Dedifferentiated amniotic fluid mesenchymal stem cell (primary cell): ENCODE data around the gene SPAG7.
A peak's percentile ranks its signal among the peaks of the same experiment; 100 is the strongest.

Source experiments
- DNase-seq: peaks from one replicate; pipeline ENCODE4 v3.0.0-alpha.2; 2016; ENCODE audit errors: extremely low spot score

SPAG7 gene

DNA sequence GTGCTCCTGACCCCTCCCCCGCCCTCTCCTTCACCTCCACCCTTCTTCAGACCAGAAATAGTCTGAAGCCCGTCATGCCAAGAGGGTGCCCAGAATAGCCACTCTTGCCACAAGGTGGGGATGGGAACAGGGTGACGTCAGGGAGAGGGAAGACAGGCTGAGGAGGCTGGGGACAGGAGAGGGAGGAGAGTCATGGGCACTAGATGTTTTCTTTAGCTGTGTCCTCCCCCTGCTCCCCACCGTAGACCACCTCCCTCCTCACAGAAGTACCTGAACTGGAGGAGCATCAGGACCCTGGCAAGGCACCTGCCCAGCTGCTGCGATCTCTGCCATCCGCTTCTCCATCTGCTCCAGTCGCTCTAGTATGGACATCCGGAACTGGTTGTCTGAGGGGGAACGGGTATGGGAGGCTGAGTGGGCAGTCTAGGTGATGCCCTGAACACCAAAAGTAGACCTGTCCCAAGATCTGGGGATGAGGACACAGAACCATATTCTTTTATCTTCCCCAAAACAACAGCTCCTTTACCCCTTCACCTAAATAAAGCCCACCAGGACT is 6.6 kb upstream of the SPAG7 start:
- no peak for DNase-seq

DNA sequence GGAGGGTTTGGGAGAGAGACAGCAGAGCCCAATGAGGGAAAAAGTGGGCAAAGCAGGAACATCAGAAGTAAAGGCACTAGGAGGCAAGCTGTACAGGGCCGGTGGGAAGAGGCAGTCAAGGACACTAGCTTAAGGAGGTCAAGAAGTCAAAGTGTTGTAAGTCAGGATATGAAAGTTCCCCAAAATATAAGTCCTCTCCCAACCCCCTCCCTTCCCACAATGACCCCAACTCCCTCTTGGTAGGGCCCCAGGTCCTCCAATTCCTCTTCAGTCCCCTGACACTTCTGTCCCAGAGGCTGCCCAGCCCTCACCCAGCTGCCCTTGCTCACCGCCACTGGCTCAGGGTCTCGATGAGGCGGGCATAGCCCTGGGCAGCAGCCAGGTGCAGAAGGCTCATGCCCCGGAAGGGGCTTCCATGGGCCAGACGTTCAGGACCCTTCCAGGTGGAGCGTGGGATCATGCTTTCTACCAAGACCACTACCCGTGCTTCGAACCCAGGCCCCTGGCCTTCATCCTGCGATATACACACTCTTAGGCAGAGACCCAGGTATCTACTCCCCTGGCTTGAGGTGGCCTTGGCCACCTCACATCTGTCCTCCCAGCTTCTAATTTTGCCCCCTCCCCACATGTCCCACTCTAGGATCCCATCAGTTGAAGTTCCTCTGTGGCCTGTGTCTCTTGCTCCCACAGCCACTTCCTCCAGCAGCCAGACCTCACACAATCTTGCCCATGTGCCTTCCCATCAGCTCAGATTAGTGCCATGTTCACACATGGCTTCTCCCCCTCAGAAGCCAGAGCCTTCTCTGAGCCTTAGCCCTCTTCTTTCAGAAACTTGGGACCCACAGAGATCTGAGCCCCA is 5.9 kb upstream of the SPAG7 start:
- no peak for DNase-seq

DNA sequence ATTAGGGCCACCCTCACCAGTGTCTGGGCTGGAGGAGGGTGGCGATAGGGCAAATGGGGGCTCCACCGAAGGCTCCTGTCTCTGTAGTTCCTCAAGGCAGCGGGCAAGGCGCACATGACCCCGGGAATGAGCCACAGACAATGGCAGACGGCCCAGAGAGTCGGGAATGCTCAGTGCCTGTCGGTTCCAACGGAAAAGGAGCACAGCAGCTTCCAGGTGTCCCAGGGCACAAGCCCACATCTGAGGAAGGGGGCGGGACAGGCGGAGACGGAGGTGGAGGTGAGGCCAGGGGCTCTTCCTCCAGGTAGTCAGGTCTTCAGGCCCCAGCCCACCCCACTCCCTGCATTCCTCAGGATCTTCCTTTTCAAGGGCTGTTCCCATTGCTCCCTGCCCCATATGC is 5.1 kb upstream of the SPAG7 start:
- no peak for DNase-seq

DNA sequence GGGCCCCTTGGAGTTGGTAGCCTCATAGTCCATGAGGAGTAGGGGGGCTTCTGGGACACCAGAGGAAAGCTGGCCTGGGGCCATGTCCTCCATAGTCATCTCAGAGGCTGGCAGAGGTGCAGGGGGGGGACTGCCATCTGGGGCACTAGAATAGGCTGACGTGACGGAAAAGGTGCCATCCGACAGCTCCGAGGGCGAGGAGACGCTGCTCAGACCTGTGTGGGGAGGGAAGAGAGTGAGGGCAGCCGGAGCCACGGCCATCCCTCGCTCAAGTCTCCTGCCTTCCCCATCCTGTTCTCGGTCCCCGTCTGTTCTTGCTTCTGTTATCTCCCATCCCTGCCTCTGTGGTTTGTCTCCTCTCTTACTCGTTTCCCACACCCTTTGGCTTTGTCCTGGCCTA is 4.7 kb upstream of the SPAG7 start:
- no peak for DNase-seq

DNA sequence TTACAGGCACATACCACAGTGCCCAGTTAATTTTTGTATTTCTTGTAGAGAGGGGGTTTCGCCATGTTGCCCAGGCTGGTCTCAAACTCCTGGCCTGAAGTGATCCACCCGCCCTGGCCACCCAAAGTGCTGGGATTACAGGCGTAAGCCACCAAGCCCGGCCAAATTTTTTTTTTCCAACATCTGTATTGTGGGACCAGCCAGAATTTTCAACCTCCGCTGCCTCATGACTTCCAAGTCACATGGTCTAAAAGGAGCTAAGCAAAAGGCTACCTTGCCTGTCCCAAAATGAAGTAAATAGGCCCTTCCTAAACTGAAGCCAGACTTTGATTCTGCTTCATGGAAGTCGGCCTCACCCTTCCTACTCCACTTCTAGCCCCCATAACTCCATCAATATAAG is 4.2 kb upstream of the SPAG7 start:
- no peak for DNase-seq

DNA sequence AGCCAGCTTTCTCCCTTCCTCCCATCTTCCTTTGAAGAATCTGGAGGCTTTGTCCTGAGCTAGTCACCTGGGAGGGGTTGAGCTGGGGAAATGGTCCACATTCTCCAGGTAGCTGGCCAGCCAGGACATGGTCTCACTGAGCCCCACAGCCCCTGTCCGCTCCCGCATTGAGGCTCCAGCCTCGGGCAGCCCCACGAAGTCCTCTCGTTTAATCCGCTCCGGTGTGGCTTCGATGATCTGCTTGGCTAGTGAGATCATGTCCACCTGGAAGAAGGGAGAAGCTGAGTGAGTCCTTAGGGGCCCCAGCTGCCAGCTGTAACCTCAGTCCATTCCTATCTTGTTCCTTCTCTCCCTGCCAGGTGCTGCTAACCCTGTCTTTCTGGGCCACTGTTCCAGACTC is 2.7 kb upstream of the SPAG7 start:
- DNase-seq, result no peak

DNA sequence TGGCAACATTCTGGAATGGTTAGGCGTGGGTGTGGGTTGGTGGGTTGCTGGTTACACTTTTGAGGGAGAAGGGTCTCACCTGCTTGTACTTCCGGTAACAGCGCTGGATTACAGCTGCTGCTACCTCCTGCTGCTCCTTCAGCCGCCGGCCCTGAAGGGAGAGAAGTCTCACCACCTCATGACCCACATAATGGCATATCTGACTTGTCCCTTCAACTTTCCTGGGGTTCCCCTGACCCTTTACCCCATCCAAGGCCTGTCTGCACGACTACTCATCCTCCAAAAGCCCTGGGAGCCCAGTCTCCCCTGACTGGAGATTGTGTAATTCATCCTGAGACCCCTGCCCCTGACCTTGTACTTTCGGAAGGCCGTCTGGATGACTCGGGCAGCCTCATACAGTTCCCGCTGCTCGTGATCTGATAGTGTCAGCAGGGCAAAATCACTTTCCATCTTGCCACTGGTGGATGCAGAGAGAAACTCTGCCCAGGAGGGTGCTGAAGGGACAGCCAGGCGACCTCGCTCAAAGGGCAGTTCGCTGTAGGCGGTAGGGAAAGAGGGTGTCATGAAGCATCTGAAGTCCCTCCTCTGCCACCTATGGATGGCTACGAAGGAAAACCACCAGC is 2.0 kb upstream of the SPAG7 start:
- no peak for DNase-seq

DNA sequence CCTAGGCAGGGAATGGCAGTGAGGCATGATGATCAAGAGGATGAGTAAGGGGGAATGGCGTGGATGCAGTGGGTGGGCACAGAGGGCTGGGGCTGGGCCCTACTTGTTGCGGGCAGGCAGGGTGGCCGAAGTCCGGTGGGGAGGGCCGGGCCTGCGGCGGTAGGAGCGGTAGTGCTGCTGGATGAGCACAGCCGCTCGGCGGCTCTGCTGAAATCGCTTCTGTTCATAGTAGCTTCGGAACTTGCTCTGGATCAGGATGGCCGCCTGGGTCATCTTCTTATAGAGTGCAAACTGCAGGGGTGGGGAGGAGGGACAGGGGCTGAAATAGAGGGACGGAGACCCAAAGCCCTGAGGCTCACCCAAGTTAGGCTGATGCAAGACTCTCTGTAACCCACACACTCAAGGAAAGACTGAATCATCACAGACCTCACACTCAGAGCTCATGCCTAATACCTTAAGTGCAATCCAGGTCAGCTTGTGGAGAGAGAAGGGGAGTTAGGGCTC is 1.5 kb upstream of the SPAG7 start:
- DNase-seq, result peak; percentile 98

DNA sequence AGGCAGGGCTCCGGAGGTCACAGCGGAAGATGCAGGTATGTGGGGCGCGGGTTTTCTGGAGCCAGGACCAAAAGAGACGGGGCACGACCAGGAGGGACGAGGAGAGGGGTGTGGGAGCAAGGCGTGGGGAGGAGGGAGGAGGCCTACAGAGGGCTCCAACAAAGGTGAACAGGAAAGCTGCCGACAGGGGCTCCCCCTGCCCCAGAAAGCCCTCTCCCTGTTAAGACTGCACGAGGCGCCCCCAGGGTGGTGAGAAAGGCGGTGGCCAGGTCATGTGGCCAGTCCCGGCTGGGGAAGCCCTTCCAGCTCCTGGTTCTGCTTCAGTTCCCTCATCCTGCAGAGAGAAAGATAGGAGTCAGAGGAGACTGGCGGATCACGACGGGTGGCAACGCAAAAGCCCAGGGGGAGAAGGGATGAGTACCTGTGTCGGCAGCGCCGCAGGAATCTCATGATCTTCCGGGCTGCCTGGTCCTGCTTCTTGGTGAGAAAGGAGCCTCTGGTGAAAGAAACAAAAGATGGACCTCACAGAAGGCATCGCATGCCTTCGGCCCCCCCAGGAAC is 949 bp upstream of the SPAG7 start:
- no peak for DNase-seq

DNA sequence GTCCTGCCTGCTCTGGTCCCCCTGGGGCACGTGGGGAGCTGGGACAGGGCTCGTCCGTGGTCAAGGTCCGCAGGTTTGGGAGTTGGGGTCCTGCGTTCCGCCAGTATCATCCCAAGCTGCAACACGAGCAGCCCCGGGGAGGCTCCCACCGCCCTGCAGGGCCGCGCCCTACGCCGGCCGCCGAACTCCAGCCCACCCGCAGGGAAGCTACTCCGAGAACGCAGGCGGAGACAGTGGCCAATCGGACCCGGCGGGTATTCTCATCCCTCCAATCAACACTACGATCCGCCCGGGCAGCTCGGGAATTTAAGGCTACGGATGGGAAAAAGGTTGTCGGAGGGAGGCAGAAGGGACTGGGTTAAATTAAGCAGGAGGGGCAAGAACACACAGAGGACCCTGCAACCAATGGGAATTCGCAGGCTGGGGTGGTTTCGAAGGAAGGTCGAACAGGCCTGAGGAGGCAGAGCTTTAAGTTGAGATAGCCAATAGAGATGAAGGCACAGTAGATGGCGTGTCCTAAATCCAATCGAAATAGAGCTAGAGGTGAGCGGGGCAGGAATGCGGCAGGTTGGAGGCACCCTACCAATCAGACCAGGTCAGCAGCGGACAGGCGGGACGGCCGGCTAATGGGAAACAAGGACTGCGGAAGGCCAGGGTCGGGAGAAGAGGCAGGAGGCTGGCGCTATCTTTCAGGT is 626 bp downstream of the SPAG7 start:
- DNase-seq, result peak; percentile 99

DNA sequence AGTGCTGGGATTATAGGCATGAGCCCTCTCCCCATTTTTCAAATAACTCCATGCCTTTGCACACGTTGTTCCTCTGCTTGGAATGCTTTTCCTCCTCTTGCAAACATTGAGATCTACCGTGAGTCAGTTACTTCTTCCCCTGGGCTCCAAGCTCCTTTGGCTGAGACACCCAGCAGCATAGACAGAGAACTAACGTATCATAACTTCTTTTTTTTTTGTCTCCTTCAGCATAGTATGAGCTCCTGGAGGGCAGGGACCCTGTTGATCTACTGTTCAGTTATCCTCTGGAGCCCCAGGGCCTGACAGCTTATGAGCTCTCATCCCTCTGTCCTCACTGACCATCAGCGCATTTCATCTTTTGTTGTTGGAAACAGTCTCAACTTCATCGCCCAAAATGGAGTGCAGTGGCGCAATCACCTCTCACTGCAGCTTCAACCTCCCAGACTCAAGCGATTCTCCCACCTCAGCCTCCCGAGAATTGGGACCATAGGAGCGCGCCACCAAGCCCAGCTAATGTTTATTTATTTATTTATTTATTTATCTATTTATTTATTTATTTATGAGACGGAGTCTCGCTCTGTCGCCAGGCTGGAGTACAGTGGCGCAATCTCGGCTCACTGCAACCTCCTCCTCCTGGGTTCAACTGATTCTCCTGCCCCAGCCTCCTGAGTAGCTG is 2.2 kb downstream of the SPAG7 start:
- no peak for DNase-seq

DNA sequence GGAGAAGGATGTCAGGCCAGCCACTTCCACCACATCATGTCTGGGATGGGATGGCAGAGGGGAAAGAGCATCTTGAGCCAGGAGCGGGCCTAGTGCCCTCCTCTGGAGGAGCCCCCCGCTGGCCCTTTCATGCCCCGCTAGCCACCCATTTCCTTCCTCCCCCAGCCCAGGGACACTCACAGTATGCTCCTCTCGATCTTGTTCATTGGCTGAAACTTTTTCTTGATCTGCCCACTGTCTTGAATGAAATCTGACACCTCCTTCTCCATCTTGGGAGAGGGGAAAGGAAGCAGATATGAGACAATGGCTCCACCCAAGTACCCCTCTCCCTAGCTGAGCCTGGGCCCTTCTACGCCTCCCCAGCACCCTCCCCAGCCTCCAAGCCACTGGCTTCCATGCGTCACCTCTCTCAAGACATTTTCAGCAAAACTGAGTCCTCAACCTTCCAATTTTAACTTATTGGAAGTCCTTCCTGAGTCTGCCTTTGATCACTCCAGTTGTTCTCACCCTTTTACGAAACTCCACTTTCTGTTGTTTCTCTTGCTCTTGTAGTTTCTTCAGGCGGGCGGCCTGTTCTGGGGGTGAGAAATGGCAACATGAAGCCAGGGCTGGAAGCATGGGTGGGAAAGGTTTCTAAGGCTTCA is 7.2 kb downstream of the SPAG7 start:
- no peak for DNase-seq

DNA sequence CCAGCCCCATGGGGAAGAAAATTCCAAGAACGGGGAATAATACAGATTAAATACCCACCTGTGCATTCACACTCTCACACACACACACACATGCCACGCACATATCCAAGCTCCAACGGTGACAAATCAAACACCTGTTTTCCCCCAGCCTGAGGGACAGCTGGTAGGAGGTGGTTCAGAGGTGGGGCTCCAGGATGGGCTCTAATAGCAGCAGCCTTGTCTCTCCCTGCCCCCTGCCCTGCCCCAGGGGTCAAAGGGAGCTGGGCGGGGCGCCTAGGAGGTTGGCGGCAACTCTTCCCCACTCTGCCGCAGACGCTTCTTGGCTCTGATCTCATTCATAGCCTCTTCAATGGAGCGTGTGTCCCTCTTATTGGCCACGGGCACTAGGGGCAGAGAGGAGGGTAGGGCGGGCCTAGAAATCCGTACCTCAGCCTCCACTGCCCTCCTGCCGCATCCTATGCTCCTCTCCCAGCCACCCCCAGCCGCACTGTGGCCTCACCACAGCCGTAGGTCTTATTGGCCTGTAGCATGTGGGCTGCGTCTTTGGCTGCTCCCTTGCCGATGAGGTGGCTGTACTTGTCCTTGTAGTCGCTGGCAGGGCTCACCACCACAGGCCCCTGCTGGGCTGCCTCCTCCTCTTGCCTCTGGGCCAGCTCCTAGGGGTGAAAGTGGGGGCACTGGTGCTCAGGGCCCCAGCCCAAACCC is 8.2 kb downstream of the SPAG7 start:
- no peak for DNase-seq

DNA sequence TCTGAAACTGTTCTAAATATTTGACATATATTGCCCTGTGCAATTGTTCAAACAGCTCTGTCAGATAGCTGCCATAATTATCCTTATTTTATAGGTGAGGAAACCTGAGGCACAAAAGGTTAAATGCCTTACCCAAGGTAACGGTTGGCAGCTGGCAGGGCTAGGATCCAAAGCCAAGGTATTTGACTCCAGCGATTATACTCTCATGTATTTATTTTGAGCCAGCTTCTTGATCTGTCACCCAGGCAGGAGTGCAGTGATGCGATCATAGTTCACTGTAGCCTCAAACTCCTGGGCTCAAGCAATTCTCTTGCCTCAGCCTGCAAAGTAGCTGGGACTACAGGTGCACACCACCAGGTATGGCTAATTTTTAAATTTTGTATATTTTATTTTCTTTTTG is 9.5 kb downstream of the SPAG7 start:
- DNase-seq, result no peak

DNA sequence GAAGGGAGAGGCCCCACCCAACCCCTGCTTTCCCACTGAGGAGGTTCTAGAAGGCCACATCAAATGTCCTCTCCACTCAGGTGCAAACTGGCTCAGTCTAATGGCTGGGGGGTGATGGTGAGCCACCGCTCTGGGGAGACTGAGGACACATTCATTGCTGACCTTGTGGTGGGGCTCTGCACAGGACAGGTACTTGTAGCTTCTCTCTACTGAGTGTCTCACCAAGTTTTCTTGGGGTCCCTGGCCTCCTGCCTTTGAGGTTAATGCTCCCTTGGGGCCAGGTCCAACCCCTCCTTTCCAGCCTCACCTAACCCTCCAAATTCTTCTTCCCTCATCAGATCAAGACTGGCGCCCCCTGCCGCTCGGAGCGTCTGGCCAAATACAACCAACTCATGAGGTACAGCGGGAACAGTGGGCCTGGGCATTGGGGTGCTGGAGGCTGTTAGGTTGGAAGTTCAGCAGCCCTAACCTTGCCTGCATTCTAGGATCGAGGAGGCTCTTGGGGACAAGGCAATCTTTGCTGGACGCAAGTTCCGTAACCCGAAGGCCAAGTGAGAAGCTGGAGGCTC is 11.0 kb downstream of the SPAG7 start:
- DNase-seq, result no peak

DNA sequence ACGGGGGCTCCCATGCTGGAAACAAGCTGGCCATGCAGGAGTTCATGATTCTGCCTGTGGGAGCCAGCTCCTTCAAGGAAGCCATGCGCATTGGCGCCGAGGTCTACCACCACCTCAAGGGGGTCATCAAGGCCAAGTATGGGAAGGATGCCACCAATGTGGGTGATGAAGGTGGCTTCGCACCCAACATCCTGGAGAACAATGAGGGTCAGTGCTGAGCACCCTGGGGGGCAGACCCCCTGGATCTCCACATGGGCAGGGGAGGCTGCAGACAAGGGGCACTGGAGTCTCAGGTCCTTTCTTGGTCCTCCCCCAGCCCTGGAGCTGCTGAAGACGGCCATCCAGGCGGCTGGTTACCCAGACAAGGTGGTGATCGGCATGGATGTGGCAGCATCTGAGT is 12.5 kb downstream of the SPAG7 start:
- no peak for DNase-seq

DNA sequence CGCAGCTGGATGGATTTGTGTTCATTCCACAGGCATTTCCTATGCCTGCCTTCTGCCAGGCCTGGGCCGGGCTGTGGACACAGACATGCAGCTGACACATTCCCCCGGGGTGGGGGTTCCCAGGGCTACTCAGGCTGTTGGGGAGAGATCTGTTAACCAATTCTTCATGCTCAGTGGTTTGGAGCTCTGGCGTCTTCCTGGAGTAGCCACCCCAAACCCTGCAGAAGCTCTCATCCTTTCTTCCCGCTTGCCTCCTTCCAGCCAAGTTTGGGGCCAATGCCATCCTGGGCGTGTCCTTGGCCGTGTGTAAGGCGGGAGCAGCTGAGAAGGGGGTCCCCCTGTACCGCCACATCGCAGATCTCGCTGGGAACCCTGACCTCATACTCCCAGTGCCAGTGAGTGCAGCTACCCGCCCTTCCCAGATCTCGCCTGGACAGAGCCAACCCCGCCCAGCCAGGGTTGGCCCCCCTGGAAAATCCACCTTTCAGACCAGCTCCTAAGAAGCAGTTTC is 14.1 kb downstream of the SPAG7 start:
- peak; percentile 40 for DNase-seq

DNA sequence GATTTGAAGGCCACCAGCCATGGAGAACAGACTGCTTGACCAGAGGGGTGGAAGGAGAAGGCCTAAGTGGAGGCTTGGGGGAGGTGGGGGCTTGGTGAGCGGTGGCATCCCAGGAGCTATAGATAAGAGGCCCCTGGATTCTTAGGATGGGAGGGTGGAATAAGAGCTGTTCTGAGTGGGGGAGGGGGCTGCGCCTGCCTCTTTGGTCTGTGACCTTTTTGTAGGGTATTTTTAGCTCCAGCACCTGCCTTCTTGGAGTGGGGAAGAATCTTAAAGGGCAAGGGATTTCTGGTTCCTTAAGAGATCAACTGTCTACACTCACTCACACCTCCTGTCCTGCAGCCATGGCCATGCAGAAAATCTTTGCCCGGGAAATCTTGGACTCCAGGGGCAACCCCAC is 16.1 kb downstream of the SPAG7 start:
- no peak for DNase-seq

DNA sequence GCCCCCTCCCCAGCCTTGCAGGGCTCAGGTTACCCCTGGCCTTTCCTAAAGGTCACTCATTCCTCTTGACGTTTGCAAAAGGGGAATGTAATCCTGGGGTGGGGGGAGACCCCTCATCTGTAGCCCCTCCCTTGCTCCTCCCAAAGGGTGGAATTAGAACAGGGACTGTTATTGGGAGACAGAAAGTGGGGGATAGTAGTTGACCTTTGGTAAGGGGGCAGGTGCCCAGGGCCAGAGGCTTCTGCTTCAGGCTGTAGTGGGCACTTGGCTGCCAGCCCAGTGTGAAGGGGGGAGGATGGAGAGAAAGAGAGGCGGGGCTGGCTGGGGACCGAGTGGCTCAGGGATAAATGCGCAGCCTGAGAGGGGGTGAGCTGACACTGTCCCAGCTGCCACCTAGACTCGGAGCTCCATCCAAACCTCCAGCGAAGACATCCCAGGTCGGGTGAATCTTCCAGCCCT is 16.8 kb downstream of the SPAG7 start, which contains the start of gene ENO3:
TSS of gene ENO3 (plus strand) at position 374 of the 459 bp plus-strand sequence. CDS start 711 bp downstream, outside the sequence.
- DNase-seq, result no peak
